Stomach (tissue), 9 donors: ENCODE results near the gene THSD4. TPM values are rescaled to one million over a fixed set of nuclear protein-coding genes. Genes with fewer than 3 reads are reported as not detected.

Source experiments
- DNase-seq, 2 donors: peaks; one replicate each; pipeline versions ENCODE4 v3.0.0 to v3.0.0-alpha.2; 2013 to 2019
- H3K27ac ChIP-seq, 5 donors: fragments of 200-600 bp in 4 of 5; sonication (generic) in 4 of 5; one replicate each; pipeline ENCODE4 v1.5.1; 2013 to 2019; ENCODE audit warnings: mild to moderate bottlenecking in 1 of 5, moderate library complexity in 1 of 5
- H3K27me3 ChIP-seq, 3 donors: fragments of 200-600 bp; sonication (generic); one replicate each; pipeline ENCODE4 v1.5.1; 2017 to 2019; ENCODE audit warnings: mixed run types in 1 of 3
- H3K36me3 ChIP-seq, 4 donors: fragments of 200-600 bp; sonication (generic); 1 replicate in 3 of 4; 2 replicates in 1 of 4; pipeline ENCODE4 v1.5.1; 2016 to 2019
- H3K4me1 ChIP-seq, 4 donors: fragments of 200-600 bp; sonication (generic); one replicate each; pipeline ENCODE4 v1.5.1; 2016 to 2019
- H3K4me3 ChIP-seq, 4 donors: fragments of 200-600 bp; sonication (generic) in 3 of 4; one replicate each; pipeline ENCODE4 v1.5.1; 2016 to 2019; ENCODE audit warnings: mild to moderate bottlenecking in 1 of 4
- H3K9me3 ChIP-seq, 4 donors: fragments of 200-600 bp; sonication (generic); one replicate each; pipeline ENCODE4 v1.5.1; 2016 to 2019
- EP300 ChIP-seq: sonication (generic); formaldehyde crosslinking; IDR thresholded peaks from one replicate; pipeline ENCODE4 v1.6.1; 2017; ENCODE audit warnings: antibody characterized with exemption
- POLR2A ChIP-seq, 4 donors: fragments of 450-650 bp; IDR thresholded peaks; one replicate each; pipeline ENCODE4 v1.6.1; 2016; ENCODE audit warnings: antibody characterized with exemption in 4 of 4, control low read depth in 2 of 4, mild to moderate bottlenecking in 1 of 4, moderate library complexity in 1 of 4
- POLR2AphosphoS5 ChIP-seq, 3 donors: sonication (generic); formaldehyde crosslinking; IDR thresholded peaks; one replicate each; pipeline ENCODE4 v1.6.1; 2016; ENCODE audit warnings: antibody characterized with exemption in 3 of 3
- WGBS, 5 donors: extraction: QIAGEN DNeasy Blood & Tissue Kit in 3 of 5; methylation state at CpG; one replicate each; pipeline versions ENCODE4 v1.1.5 to v1.1.7; 2013 to 2018; 5-methylcytosine and 5-hydroxymethylcytosine counted together
- intact Hi-C: fragments of 100-400 bp; cut with DNase I; formaldehyde crosslinking; loops from one replicate; pipeline ENCODE4 v1.15.1; 2023; ENCODE audit warnings: low total_unique reads
- polyA plus RNA-seq, 3 donors: library from polyadenylated mRNA; stranded (reverse); fragments of 200-250 nt; gene quantifications; one replicate each; pipeline ENCODE4 v1.2.3, GENCODE V29; 2013
- total RNA-seq, 5 donors: library from RNA; depleted of rRNA; stranded (reverse); fragments of >200 nt; gene quantifications; one replicate each; pipeline versions ENCODE4 v1.1.0 to v1.2.3, GENCODE V29; 2014 to 2016
- TF ChIP-seq, protein P1 (sequence below), 7 experiments: fragments of 450-650 bp in 4 of 7; fragments of 200-600 bp in 3 of 7; sonication (generic) in 3 of 7; IDR thresholded peaks; one replicate each; pipeline ENCODE4 v1.5.1; 2016 to 2019; ENCODE audit warnings: antibody characterized with exemption in 7 of 7, control low read depth in 2 of 7, mild to moderate bottlenecking in 1 of 7
- donor health status: healthy with polysubstance abuse.
- donor health status: Bipolar disorder and iron deficiency.
- donor health status: healthy.

THSD4 gene
- total and polyA plus RNA-seq, 8 donors, result 1.8 to 79.4 (median 22.0) TPM

DNA sequence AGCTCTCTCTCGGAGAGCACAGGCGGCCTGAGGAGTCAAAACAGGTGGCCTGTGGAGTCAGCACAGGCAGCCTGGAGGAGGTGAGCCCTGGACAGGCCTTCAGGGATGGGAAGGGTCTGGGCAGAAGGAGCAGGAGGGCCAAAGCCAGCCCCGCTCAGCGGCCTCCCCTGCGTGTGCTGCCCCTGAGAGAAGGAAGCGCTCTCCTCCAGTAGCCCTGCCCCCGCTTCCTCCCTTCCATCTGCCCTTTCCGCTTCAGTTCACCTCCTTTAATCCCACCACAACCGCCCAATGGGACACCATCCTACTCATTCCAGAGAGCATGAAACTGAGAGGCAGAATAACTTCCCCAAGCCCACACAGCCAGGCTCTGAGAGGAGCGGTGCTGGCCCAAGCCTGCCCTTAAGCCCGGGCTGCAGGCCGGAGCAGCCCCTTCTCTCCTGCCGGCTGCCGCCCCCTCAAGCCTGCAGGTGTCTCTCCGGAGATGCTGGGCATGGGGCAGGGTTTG, 691.9 kb downstream of the THSD4 start:
- no peaks in the 10 kb centered on the region for H3K36me3 ChIP-seq
- H3K4me1 ChIP-seq, result no peaks in the 10 kb centered on the region
- TF ChIP-seq, protein P1, sequence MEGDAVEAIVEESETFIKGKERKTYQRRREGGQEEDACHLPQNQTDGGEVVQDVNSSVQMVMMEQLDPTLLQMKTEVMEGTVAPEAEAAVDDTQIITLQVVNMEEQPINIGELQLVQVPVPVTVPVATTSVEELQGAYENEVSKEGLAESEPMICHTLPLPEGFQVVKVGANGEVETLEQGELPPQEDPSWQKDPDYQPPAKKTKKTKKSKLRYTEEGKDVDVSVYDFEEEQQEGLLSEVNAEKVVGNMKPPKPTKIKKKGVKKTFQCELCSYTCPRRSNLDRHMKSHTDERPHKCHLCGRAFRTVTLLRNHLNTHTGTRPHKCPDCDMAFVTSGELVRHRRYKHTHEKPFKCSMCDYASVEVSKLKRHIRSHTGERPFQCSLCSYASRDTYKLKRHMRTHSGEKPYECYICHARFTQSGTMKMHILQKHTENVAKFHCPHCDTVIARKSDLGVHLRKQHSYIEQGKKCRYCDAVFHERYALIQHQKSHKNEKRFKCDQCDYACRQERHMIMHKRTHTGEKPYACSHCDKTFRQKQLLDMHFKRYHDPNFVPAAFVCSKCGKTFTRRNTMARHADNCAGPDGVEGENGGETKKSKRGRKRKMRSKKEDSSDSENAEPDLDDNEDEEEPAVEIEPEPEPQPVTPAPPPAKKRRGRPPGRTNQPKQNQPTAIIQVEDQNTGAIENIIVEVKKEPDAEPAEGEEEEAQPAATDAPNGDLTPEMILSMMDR (IDR thresholded peaks at IDR 0.05), result no peak
- TF ChIP-seq POLR2AphosphoS5 (IDR thresholded peaks at IDR 0.05) (no peak), POLR2A (IDR thresholded peaks at IDR 0.05) (no peak), EP300 (no peak)
- no peak overlapping the region for H3K4me3 ChIP-seq
- no peak overlapping the region for H3K27ac ChIP-seq
- no peak for DNase-seq
- no peaks in the 10 kb centered on the region for H3K27me3 ChIP-seq
- no peaks in the 10 kb centered on the region for H3K9me3 ChIP-seq
- intact Hi-C loops, result loop anchor here (10.0 kb wide), 1 partner anchor 62 kb away; no protein-coding TSS in a partner anchor
- WGBS, 5 donors, result 81 to 90% (median 86%) methylated on average over 12 to 15 of the region's 15 CpGs

GRCh38 chr15:71807691-71808091, 692.4 kb downstream of the THSD4 start:
- intact Hi-C loops, result loop anchor here (10.0 kb wide), 1 partner anchor 63 kb away; no protein-coding TSS in a partner anchor
- Histone ChIP-seq H3K4me3 (no peak overlapping the region), H3K27ac (no peak overlapping the region), H3K36me3 (no peaks in the 10 kb centered on the region), H3K9me3 (no peaks in the 10 kb centered on the region), H3K27me3 (no peaks in the 10 kb centered on the region), H3K4me1 (no peaks in the 10 kb centered on the region)
- DNase-seq, result no peak
- no peak for TF ChIP-seq POLR2A (IDR thresholded peaks at IDR 0.05)
- TF ChIP-seq POLR2AphosphoS5 (IDR thresholded peaks at IDR 0.05), result no peak
- TF ChIP-seq, protein P1 (IDR thresholded peaks at IDR 0.05), result no peak
- no peak for TF ChIP-seq EP300
- WGBS, 5 donors, result 60 to 71% (median 67%) methylated on average over 4 of the region's 4 CpGs

DNA sequence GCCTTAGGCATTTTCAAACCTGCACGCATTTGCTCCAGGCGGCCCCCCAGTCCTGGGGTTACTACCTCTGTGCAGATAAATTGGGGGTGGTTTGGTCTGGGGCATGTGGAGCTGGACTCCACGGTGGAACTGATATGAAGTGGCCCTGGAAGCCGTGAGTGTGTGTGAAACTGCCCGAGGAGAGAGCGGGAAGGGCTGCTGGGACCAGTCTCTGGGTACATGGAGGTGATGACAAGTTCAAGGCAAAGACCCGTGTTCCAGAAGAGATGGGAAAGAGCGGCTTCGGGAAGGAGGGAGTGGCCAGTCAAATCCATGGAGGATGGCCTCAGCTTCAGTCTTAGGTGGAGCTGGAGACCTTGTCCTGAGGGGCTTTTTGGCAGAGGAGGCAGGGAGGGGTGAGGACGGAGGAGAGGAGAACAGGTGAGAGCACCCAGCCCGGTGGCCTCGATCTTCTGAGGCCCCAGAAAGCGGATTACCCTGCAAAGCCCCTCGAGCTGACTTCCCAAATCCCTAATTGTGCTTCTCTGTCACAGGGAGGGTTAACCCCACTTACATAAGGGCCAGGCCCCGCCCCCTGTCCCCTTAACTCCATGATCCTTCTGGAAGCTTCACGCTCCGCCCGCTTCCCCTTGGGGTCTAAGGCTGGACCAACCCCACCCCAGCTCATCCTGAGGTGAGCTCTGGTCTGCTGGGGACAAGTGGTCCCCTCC, 693.2 kb downstream of the THSD4 start:
- Histone ChIP-seq H3K27me3 (no peaks in the 10 kb centered on the region), H3K36me3 (no peaks in the 10 kb centered on the region), H3K27ac (no peak overlapping the region), H3K9me3 (no peaks in the 10 kb centered on the region), H3K4me3 (no peak overlapping the region), H3K4me1 (no peaks in the 10 kb centered on the region)
- 80 to 88% (median 84%) methylated on average over 17 to 18 of the region's 18 CpGs for WGBS, 5 donors
- intact Hi-C loops, result loop anchor here (10.0 kb wide), 1 partner anchor 64 kb away; no protein-coding TSS in a partner anchor
- TF ChIP-seq, protein P1 (IDR thresholded peaks at IDR 0.05), result no peak
- TF ChIP-seq EP300, result no peak
- no peak for DNase-seq

DNA sequence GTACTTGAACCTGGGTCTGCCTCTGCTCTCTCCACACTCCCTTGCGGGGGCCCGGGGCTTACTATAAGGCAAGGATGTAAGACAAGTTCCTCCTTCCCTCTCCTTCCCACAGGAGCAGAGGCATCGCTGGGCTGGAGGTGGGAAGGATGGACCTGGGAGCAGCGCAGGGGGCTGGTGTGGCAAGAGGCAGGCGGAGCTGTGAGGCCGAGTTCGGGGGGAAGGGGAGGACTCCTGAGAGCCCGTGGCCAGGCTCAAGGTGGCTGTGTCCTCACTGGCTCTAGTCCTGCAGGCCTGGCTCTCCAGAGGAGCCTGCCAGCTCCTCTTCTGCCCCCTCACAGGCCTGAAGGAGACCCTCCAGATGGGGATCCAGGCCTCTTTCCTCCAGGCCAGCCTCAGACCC, 694.1 kb downstream of the THSD4 start:
- Histone ChIP-seq H3K36me3 (no peaks in the 10 kb centered on the region), H3K27ac (no peak overlapping the region), H3K9me3 (no peaks in the 10 kb centered on the region), H3K27me3 (no peaks in the 10 kb centered on the region), H3K4me1 (no peaks in the 10 kb centered on the region), H3K4me3 (no peak overlapping the region)
- DNase-seq, result no peak
- TF ChIP-seq EP300, result no peak
- TF ChIP-seq, protein P1 (IDR thresholded peaks at IDR 0.05), result no peak
- WGBS, 5 donors, result 67 to 83% (median 78%) methylated on average over 6 to 8 of the region's 8 CpGs
- intact Hi-C loops, result loop anchor here (10.0 kb wide), 1 partner anchor 65 kb away; no protein-coding TSS in a partner anchor
